Right lobe of liver (tissue), 4 donors: ENCODE measurements around the gene KLHL24.

Experiments used
- POLR2A ChIP-seq: fragments of 450-650 bp; IDR thresholded peaks from one replicate; pipeline ENCODE4 v1.6.1; 2017; ENCODE audit warnings: antibody characterized with exemption, mild to moderate bottlenecking
- TF ChIP-seq, protein P1 (sequence below), 4 donors: fragments of 200-600 bp in 3 of 4; fragments of 450-650 bp in 1 of 4; IDR thresholded peaks; one replicate each; pipeline versions ENCODE4 v1.5.1 to v1.8.0; 2016 to 2022; ENCODE audit warnings: antibody characterized with exemption in 4 of 4, mild to moderate bottlenecking in 2 of 4
- donor health status: DM: no; HTN: no; CAD: no.
- donor health status: DM: no; HTN: no; CAD: no.
- donor health status: DM: no; HTN: yes; CAD: no.

DNA sequence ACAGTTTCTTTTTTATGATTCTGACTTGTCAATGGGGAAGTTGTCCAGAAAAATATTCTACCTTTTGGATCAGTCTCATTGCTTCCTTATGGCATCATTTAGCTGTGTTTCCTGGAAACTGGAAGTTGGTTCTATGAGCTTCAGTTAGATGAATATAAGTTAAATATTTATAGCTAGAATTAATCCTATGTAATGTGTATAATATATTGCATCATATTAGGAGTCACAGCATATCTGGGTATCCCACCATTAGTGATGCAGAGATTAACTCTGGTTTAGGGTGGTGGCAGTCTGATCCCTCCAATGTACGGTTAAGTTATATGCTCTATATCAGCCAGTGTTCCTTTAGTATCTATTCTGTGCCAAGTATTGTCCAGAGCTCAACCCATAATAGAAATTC lies 19.3 kb downstream of the KLHL24 start:
- TF ChIP-seq, protein P1, sequence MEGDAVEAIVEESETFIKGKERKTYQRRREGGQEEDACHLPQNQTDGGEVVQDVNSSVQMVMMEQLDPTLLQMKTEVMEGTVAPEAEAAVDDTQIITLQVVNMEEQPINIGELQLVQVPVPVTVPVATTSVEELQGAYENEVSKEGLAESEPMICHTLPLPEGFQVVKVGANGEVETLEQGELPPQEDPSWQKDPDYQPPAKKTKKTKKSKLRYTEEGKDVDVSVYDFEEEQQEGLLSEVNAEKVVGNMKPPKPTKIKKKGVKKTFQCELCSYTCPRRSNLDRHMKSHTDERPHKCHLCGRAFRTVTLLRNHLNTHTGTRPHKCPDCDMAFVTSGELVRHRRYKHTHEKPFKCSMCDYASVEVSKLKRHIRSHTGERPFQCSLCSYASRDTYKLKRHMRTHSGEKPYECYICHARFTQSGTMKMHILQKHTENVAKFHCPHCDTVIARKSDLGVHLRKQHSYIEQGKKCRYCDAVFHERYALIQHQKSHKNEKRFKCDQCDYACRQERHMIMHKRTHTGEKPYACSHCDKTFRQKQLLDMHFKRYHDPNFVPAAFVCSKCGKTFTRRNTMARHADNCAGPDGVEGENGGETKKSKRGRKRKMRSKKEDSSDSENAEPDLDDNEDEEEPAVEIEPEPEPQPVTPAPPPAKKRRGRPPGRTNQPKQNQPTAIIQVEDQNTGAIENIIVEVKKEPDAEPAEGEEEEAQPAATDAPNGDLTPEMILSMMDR (IDR thresholded peaks at IDR 0.05) = no peak
- no peak for TF ChIP-seq POLR2A
